ENCODE data around the gene PKIG. TPM values are rescaled to one million over a fixed set of nuclear protein-coding genes. Genes with fewer than 3 reads are reported as not detected.

PKIG gene
- total and polyA plus RNA-seq, 2 of the 8 experiments (the other 6 are each of a cell fraction or from before 2014, with no cell fraction given): 26.7 to 34.3 TPM

DNA sequence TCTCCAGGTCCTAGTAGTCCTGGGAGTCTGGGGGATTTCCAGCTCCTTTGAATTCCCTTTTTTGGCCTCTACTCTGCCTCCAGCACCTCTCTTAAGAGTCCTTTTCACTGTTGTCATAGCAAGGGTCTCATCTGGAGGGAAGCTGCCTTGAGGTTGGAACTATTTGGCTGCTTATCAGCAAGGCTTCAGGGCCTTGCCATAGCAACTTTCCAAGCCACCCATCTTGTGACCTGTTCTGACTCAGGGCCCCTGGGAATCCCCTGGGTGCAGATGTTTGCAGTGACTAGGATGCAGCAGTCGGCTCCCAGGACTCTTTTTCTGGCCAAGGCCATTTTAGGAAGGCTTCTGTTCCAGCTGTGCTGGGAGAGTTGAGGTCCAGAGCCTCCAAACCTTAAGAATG is 12.4 kb downstream of the PKIG start (continued):
- TF ChIP-seq, protein P1, sequence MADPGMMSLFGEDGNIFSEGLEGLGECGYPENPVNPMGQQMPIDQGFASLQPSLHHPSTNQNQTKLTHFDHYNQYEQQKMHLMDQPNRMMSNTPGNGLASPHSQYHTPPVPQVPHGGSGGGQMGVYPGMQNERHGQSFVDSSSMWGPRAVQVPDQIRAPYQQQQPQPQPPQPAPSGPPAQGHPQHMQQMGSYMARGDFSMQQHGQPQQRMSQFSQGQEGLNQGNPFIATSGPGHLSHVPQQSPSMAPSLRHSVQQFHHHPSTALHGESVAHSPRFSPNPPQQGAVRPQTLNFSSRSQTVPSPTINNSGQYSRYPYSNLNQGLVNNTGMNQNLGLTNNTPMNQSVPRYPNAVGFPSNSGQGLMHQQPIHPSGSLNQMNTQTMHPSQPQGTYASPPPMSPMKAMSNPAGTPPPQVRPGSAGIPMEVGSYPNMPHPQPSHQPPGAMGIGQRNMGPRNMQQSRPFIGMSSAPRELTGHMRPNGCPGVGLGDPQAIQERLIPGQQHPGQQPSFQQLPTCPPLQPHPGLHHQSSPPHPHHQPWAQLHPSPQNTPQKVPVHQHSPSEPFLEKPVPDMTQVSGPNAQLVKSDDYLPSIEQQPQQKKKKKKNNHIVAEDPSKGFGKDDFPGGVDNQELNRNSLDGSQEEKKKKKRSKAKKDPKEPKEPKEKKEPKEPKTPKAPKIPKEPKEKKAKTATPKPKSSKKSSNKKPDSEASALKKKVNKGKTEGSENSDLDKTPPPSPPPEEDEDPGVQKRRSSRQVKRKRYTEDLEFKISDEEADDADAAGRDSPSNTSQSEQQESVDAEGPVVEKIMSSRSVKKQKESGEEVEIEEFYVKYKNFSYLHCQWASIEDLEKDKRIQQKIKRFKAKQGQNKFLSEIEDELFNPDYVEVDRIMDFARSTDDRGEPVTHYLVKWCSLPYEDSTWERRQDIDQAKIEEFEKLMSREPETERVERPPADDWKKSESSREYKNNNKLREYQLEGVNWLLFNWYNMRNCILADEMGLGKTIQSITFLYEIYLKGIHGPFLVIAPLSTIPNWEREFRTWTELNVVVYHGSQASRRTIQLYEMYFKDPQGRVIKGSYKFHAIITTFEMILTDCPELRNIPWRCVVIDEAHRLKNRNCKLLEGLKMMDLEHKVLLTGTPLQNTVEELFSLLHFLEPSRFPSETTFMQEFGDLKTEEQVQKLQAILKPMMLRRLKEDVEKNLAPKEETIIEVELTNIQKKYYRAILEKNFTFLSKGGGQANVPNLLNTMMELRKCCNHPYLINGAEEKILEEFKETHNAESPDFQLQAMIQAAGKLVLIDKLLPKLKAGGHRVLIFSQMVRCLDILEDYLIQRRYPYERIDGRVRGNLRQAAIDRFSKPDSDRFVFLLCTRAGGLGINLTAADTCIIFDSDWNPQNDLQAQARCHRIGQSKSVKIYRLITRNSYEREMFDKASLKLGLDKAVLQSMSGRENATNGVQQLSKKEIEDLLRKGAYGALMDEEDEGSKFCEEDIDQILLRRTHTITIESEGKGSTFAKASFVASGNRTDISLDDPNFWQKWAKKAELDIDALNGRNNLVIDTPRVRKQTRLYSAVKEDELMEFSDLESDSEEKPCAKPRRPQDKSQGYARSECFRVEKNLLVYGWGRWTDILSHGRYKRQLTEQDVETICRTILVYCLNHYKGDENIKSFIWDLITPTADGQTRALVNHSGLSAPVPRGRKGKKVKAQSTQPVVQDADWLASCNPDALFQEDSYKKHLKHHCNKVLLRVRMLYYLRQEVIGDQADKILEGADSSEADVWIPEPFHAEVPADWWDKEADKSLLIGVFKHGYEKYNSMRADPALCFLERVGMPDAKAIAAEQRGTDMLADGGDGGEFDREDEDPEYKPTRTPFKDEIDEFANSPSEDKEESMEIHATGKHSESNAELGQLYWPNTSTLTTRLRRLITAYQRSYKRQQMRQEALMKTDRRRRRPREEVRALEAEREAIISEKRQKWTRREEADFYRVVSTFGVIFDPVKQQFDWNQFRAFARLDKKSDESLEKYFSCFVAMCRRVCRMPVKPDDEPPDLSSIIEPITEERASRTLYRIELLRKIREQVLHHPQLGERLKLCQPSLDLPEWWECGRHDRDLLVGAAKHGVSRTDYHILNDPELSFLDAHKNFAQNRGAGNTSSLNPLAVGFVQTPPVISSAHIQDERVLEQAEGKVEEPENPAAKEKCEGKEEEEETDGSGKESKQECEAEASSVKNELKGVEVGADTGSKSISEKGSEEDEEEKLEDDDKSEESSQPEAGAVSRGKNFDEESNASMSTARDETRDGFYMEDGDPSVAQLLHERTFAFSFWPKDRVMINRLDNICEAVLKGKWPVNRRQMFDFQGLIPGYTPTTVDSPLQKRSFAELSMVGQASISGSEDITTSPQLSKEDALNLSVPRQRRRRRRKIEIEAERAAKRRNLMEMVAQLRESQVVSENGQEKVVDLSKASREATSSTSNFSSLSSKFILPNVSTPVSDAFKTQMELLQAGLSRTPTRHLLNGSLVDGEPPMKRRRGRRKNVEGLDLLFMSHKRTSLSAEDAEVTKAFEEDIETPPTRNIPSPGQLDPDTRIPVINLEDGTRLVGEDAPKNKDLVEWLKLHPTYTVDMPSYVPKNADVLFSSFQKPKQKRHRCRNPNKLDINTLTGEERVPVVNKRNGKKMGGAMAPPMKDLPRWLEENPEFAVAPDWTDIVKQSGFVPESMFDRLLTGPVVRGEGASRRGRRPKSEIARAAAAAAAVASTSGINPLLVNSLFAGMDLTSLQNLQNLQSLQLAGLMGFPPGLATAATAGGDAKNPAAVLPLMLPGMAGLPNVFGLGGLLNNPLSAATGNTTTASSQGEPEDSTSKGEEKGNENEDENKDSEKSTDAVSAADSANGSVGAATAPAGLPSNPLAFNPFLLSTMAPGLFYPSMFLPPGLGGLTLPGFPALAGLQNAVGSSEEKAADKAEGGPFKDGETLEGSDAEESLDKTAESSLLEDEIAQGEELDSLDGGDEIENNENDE (IDR thresholded peaks at IDR 0.05; ENCODE audit: insufficient replicate concordance, low read length): no peak
- no peak for TF ChIP-seq BRCA1 (IDR thresholded peaks at IDR 0.05; ENCODE audit: low read depth, low read length)
- TF ChIP-seq, protein P2, sequence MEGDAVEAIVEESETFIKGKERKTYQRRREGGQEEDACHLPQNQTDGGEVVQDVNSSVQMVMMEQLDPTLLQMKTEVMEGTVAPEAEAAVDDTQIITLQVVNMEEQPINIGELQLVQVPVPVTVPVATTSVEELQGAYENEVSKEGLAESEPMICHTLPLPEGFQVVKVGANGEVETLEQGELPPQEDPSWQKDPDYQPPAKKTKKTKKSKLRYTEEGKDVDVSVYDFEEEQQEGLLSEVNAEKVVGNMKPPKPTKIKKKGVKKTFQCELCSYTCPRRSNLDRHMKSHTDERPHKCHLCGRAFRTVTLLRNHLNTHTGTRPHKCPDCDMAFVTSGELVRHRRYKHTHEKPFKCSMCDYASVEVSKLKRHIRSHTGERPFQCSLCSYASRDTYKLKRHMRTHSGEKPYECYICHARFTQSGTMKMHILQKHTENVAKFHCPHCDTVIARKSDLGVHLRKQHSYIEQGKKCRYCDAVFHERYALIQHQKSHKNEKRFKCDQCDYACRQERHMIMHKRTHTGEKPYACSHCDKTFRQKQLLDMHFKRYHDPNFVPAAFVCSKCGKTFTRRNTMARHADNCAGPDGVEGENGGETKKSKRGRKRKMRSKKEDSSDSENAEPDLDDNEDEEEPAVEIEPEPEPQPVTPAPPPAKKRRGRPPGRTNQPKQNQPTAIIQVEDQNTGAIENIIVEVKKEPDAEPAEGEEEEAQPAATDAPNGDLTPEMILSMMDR (IDR thresholded peaks at IDR 0.05; ENCODE audit: control extremely low read depth in 1 of 3, insufficient read depth in 1 of 3, low read depth in 1 of 3, low read length in 3 of 3): no peak
- no peak for TF ChIP-seq TAF7 (optimal IDR thresholded peaks at IDR 0.05; ENCODE audit: borderline replicate concordance, low read depth, low read length)
- no peak for TF ChIP-seq CHD2 (IDR thresholded peaks at IDR 0.05; ENCODE audit: low read length)
- no peak for TF ChIP-seq KDM5A (IDR thresholded peaks at IDR 0.05; ENCODE audit: low read length)
- TF ChIP-seq CBX5 (IDR thresholded peaks at IDR 0.05; ENCODE audit: low read depth, low read length): no peak
- TF ChIP-seq FOSL1 (IDR thresholded peaks at IDR 0.05; ENCODE audit: insufficient read depth, low read depth, low read length): no peak
- TF ChIP-seq TCF12 (IDR thresholded peaks at IDR 0.05; ENCODE audit: low read depth, low read length): no peak
- TF ChIP-seq SIX5 (IDR thresholded peaks at IDR 0.05; ENCODE audit: low read depth, low read length): no peak
